Stimulated activated CD4-positive, alpha-beta T cell treated with anti-CD3 and anti-CD28 coated beads, TNF-alpha, amount 100 ng/mL, for 24 hours (primary cell): Measurements from ENCODE around the gene FCRL6.

ENCODE experiments used
- DNase-seq, 3 experiments: peaks; one replicate each; pipeline ENCODE4 v3.0.0-alpha.2; 2020; ENCODE audit warnings: low read depth in 3 of 3

FCRL6 gene

GRCh38 chr1:159799446-159799985 is 2.6 kb upstream of the FCRL6 start:
- DNase-seq, result no peak

GRCh38 chr1:159800177-159800930 is 1.8 kb upstream of the FCRL6 start:
- no peak for DNase-seq

- DNase-seq, result no peak
Observed at GRCh38 chr1:159803956-159804689, 2.0 kb downstream of the FCRL6 start.

GRCh38 chr1:159804924-159805323 is 2.8 kb downstream of the FCRL6 start:
- DNase-seq, result no peak

GRCh38 chr1:159815926-159816325 is 13.8 kb downstream of the FCRL6 start:
- DNase-seq, result no peak

- DNase-seq, result no peak
Observed at GRCh38 chr1:159817276-159818041, 15.3 kb downstream of the FCRL6 start.

GRCh38 chr1:159821171-159821867 is 19.2 kb downstream of the FCRL6 start:
- DNase-seq, result no peak

- no peak for DNase-seq
Observed at GRCh38 chr1:159823406-159823805, 21.2 kb downstream of the FCRL6 start.

- no peak for DNase-seq
Observed at GRCh38 chr1:159825564-159825963, 23.4 kb downstream of the FCRL6 start.

GRCh38 chr1:159826441-159827101 is 24.4 kb downstream of the FCRL6 start, which contains the start of gene SLAMF8:
SLAMF8 (plus strand) TSS chr1:159826873; CDS start chr1:159826899, 26 bp downstream.
- peak; percentile 5 to 48 (median 8) for DNase-seq

- DNase-seq, result no peak
Observed at GRCh38 chr1:159827102-159827490, 24.9 kb downstream of the FCRL6 start.

- DNase-seq, result no peak
Observed at GRCh38 chr1:159827549-159827948, 25.4 kb downstream of the FCRL6 start.

- no peak for DNase-seq
Observed at GRCh38 chr1:159828176-159828575, 26.0 kb downstream of the FCRL6 start.

- DNase-seq, result no peak
Observed at GRCh38 chr1:159828581-159829272, 26.6 kb downstream of the FCRL6 start.

- no peak for DNase-seq
Observed at GRCh38 chr1:159829273-159829634, 27.1 kb downstream of the FCRL6 start.

- no peak for DNase-seq
Observed at GRCh38 chr1:159829822-159830465, 27.8 kb downstream of the FCRL6 start.

- DNase-seq, result no peak
Observed at GRCh38 chr1:159830722-159831121, 28.6 kb downstream of the FCRL6 start.

- DNase-seq, result no peak
Observed at GRCh38 chr1:159831412-159832141, 29.4 kb downstream of the FCRL6 start.

- DNase-seq, result no peak
Observed at GRCh38 chr1:159832309-159832708, 30.1 kb downstream of the FCRL6 start.
